Spleen (tissue), 11 donors: ENCODE results near the gene CAMK1D. TPM values are rescaled to one million over a fixed set of nuclear protein-coding genes. Genes with fewer than 3 reads are reported as not detected.

Experiments
- DNase-seq: peaks from one replicate; pipeline ENCODE4 v3.0.0-alpha.2; 2020
- H3K27ac ChIP-seq, 8 donors: fragments of 200-600 bp; sonication (generic) in 7 of 8; 1 replicate in 4 of 8; 2 replicates in 4 of 8; pipeline versions ENCODE4 v1.5.0 to v1.8.0; 2016 to 2021; ENCODE audit warnings: inconsistent platforms in 4 of 8, mild to moderate bottlenecking in 4 of 8, moderate library complexity in 1 of 8
- H3K27me3 ChIP-seq, 7 donors: fragments of 200-600 bp; sonication (generic) in 6 of 7; replicated peaks in 1 of 7; 1 replicate in 4 of 7; 2 replicates in 3 of 7; pipeline versions ENCODE4 v1.5.0 to v1.8.0; 2016 to 2021; ENCODE audit warnings: inconsistent platforms in 3 of 7, mild to moderate bottlenecking in 1 of 7
- H3K36me3 ChIP-seq, 6 donors: fragments of 200-600 bp; sonication (generic) in 5 of 6; 1 replicate in 4 of 6; 2 replicates in 2 of 6; pipeline versions ENCODE4 v1.5.0 to v1.8.0; 2016 to 2021; ENCODE audit warnings: inconsistent platforms in 2 of 6
- H3K4me1 ChIP-seq, 6 donors: fragments of 200-600 bp; sonication (generic) in 5 of 6; 1 replicate in 3 of 6; 2 replicates in 3 of 6; pipeline versions ENCODE4 v1.5.0 to v1.8.0; 2016 to 2021; ENCODE audit warnings: inconsistent platforms in 3 of 6
- H3K4me3 ChIP-seq, 8 donors: fragments of 200-600 bp; sonication (generic) in 7 of 8; 1 replicate in 4 of 8; 2 replicates in 4 of 8; pipeline versions ENCODE4 v1.5.0 to v1.8.0; 2016 to 2021; ENCODE audit warnings: inconsistent platforms in 4 of 8, mild to moderate bottlenecking in 4 of 8, moderate library complexity in 2 of 8
- H3K9me3 ChIP-seq, 8 donors: fragments of 200-600 bp; sonication (generic) in 7 of 8; 1 replicate in 4 of 8; 2 replicates in 4 of 8; pipeline versions ENCODE4 v1.5.0 to v1.8.0; 2016 to 2021; ENCODE audit warnings: inconsistent platforms in 4 of 8
- POLR2A ChIP-seq, 3 donors: fragments of 450-650 bp; IDR thresholded peaks; one replicate each; pipeline ENCODE4 v1.5.1; 2017; ENCODE audit warnings: antibody characterized with exemption in 3 of 3, mild to moderate bottlenecking in 1 of 3
- POLR2AphosphoS5 ChIP-seq, 3 donors: sonication (generic); formaldehyde crosslinking; IDR thresholded peaks; one replicate each; pipeline ENCODE4 v1.5.1; 2017; ENCODE audit warnings: antibody characterized with exemption in 3 of 3
- WGBS, 5 donors: extraction: QIAGEN DNeasy Blood & Tissue Kit in 3 of 5; methylation state at CpG; one replicate each; pipeline versions ENCODE4 v1.1.5 to v1.1.7; 2013 to 2018; 5-methylcytosine and 5-hydroxymethylcytosine counted together
- intact Hi-C: fragments of 100-400 bp; cut with DNase I; formaldehyde crosslinking; loops from one replicate; pipeline ENCODE4 v1.15.0; 2023; ENCODE audit warnings: low total_unique reads
- polyA plus RNA-seq, 3 donors: library from polyadenylated mRNA; stranded (reverse); fragments of 200-250 nt; gene quantifications; one replicate each; pipeline ENCODE4 v1.2.1, GENCODE V29; 2013
- total RNA-seq, 7 donors: library from RNA; depleted of rRNA in 3 of 7; stranded (reverse); fragments of >200 nt in 3 of 7; fragmentation: NEBNext Ultra II Directional in 4 of 7; extraction: Animal tissue kit (Norgen Biotek cat#: 25700) in 4 of 7; gene quantifications; one replicate each; pipeline versions ENCODE4 v1.1.0 to v1.2.1, GENCODE V29; 2016 to 2021
- TF ChIP-seq, protein P1 (sequence below), 11 experiments: fragments of 200-600 bp in 7 of 11; fragments of 450-650 bp in 4 of 11; sonication (generic) in 4 of 11; IDR thresholded peaks in 8 of 11; conservative IDR thresholded peaks in 3 of 11; 1 replicate in 7 of 11; 2 replicates in 4 of 11; pipeline versions ENCODE4 v1.4.0 to v1.8.0; 2016 to 2021; ENCODE audit warnings: antibody characterized with exemption in 11 of 11, inconsistent platforms in 4 of 11, mild to moderate bottlenecking in 1 of 11
- donor health status: healthy with polysubstance abuse.
- donor health status: DM: no; HTN: no; CAD: no; lungs with moderate emphysema.
- donor health status: DM: no; HTN: no; CAD: no.
- donor health status: Bipolar disorder and iron deficiency.
- donor health status: healthy.
- donor health status: DM: no; HTN: no; CAD: no.
- donor health status: DM: yes; HTN: yes; CAD: no.

CAMK1D gene
- total and polyA plus RNA-seq, 10 donors: 6.8 to 34.5 (median 20.0) TPM

DNA sequence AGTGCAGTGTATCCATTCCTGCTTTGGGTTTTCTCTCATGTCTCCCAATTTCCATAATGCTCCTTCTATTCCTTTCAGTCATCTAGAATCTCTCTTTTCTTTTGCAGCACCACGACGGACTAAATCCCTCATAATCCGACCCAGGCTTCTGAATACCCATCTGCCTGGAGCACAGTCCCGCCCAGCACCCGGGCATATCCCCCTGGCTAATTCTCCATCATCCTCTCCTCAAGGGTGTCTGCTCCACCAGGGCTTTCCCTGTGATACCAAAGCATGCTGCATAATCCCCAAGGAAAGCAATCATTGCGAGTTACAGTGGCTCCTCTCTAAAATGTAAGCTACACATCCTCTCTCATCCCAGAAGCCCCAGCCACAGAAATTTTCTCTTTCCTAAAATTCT lies 330.3 kb downstream of the CAMK1D start:
- Histone ChIP-seq H3K27ac (no peak overlapping the region), H3K9me3 (peaks cover 0 to 12% (median 0%) of the 10 kb centered on the region in 8 donors), H3K4me1 (peaks cover 0 to 3% (median 0%) of the 10 kb centered on the region in 6 donors), H3K4me3 (no peak overlapping the region), H3K36me3 (peaks cover 0 to 17% (median 0%) of the 10 kb centered on the region in 6 donors), H3K27me3 (no peaks in the 10 kb centered on the region)
- WGBS, 5 donors: 89 to 98% (median 94%) methylated on average over 6 of the region's 6 CpGs
- DNase-seq: no peak
- TF ChIP-seq, protein P1, sequence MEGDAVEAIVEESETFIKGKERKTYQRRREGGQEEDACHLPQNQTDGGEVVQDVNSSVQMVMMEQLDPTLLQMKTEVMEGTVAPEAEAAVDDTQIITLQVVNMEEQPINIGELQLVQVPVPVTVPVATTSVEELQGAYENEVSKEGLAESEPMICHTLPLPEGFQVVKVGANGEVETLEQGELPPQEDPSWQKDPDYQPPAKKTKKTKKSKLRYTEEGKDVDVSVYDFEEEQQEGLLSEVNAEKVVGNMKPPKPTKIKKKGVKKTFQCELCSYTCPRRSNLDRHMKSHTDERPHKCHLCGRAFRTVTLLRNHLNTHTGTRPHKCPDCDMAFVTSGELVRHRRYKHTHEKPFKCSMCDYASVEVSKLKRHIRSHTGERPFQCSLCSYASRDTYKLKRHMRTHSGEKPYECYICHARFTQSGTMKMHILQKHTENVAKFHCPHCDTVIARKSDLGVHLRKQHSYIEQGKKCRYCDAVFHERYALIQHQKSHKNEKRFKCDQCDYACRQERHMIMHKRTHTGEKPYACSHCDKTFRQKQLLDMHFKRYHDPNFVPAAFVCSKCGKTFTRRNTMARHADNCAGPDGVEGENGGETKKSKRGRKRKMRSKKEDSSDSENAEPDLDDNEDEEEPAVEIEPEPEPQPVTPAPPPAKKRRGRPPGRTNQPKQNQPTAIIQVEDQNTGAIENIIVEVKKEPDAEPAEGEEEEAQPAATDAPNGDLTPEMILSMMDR (IDR thresholded peaks at IDR 0.05 in 8 of 11, conservative IDR thresholded peaks at IDR 0.05 in 3 of 11): no peak
- TF ChIP-seq POLR2A (IDR thresholded peaks at IDR 0.05) (no peak), POLR2AphosphoS5 (IDR thresholded peaks at IDR 0.05) (no peak)
- intact Hi-C loops: no loop called here

DNA sequence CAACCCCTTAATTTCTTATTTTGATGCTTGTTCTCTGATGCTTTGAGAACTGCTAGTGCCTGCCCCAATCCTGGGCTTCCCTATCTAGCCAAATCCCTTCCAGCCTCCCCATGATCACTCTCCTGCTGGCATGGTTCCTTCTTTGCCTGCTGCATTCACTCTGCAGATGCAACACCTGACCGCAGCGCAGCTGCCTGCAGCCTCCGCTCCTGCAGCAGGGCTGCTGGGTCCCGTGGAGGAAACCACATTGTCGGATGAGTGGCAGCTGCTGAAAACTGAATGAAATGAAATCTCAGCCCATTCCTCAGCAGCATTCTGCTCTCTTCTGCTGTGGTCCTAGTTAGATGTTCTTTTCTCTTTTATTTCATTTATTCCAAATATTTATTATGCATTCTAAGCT lies 331.9 kb downstream of the CAMK1D start:
- no peak for DNase-seq
- intact Hi-C loops: no loop called here
- 80 to 87% (median 84%) methylated on average over 5 of the region's 5 CpGs for WGBS, 5 donors

DNA sequence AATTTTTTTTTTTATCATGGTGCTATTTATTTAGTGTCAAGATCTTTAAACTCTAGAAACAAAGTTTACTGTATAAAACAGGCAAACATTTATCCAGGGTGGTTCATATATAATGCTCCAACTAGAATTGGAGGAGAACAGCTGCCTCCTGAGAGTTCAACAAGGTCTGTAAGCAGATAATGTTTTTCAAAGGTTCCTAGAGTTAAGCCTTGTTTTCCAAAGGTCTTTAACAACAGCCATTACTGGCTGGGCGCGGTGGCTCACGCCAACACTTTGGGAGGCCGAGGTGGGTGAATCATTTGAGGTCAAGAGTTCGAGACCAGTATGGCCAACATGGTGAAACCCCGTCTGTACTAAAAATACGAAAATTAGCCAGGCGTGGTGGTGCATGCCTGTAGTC lies 335.4 kb downstream of the CAMK1D start:
- peaks cover 0 to 7% (median 0%) of the 10 kb centered on the region in 6 donors for H3K36me3 ChIP-seq
- H3K9me3 ChIP-seq: no peaks in the 10 kb centered on the region
- no peaks in the 10 kb centered on the region for H3K27me3 ChIP-seq
- 92 to 96% (median 93%) methylated on average over 8 of the region's 8 CpGs for WGBS, 5 donors
- H3K4me1 ChIP-seq: peaks cover 0 to 3% (median 0%) of the 10 kb centered on the region in 6 donors
- no peak overlapping the region for H3K27ac ChIP-seq
- no peak for DNase-seq
- TF ChIP-seq POLR2AphosphoS5 (IDR thresholded peaks at IDR 0.05) (no peak), POLR2A (IDR thresholded peaks at IDR 0.05) (no peak)
- TF ChIP-seq, protein P1 (IDR thresholded peaks at IDR 0.05 in 8 of 11, conservative IDR thresholded peaks at IDR 0.05 in 3 of 11): no peak
- no peak overlapping the region for H3K4me3 ChIP-seq
- intact Hi-C loops: no loop called here

More for the DNA sequence above, 331.9 kb downstream of the CAMK1D start:
- Histone ChIP-seq H3K27ac (no peak overlapping the region), H3K9me3 (peaks cover 0 to 12% (median 0%) of the 10 kb centered on the region in 8 donors), H3K4me1 (peaks cover 0 to 3% (median 0%) of the 10 kb centered on the region in 6 donors), H3K27me3 (no peaks in the 10 kb centered on the region), H3K4me3 (no peak overlapping the region), H3K36me3 (peaks cover 0 to 20% (median 0%) of the 10 kb centered on the region in 6 donors)
- TF ChIP-seq, protein P1 (IDR thresholded peaks at IDR 0.05 in 8 of 11, conservative IDR thresholded peaks at IDR 0.05 in 3 of 11): no peak

DNA sequence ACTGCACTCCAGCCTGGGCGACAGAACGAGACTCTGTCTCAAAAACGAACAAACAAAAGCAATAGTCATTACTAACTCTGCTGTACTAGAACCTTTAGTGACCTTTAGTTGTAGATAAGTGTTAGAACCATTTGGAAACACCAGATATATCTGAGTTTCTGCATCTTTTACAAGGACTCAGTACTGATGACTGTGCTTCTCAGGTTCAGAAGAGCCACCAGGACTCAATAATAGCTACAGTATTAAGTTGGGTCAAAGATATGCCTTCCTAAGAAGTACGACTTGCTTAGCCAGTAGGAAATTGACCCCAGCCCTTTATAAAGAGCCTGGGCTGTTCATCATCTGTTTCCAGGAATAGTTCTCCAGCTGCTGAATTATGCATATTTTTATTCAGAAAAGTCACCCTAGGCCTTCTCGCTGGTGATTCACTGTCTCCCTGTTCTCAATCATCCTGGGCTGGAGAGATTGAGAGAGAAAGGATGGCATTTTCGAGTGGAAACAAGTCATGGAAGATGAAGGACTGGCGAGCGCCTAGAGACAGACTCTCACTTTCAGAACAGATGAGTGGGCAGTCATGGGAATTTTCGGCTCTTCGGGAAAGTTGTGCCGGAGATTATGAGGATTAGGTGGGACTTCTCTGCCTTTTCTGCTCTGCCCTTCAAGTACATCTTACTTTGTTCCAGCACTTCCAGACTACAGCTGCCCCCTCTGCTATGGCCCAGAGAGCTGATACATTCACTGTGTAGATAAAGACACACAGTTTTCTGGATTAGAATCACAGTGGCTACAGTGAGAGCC lies 336.1 kb downstream of the CAMK1D start:
- Histone ChIP-seq H3K9me3 (no peaks in the 10 kb centered on the region), H3K4me1 (peaks cover 0 to 3% (median 0%) of the 10 kb centered on the region in 6 donors), H3K27me3 (no peaks in the 10 kb centered on the region), H3K36me3 (peaks cover 0 to 3% (median 0%) of the 10 kb centered on the region in 6 donors), H3K4me3 (no peak overlapping the region), H3K27ac (no peak overlapping the region)
- TF ChIP-seq POLR2AphosphoS5 (IDR thresholded peaks at IDR 0.05): no peak
- TF ChIP-seq, protein P1 (IDR thresholded peaks at IDR 0.05 in 8 of 11, conservative IDR thresholded peaks at IDR 0.05 in 3 of 11): no peak
- no peak for TF ChIP-seq POLR2A (IDR thresholded peaks at IDR 0.05)
- intact Hi-C loops: no loop called here
- DNase-seq: no peak
- 73 to 88% (median 80%) methylated on average over 11 of the region's 11 CpGs for WGBS, 5 donors
